GM10266 (cell line): ENCODE data around the gene ARL4C.

Experiments
- DNase-seq: peaks from one replicate; pipeline ENCODE4 v3.0.0; 2012; ENCODE audit errors: extremely low spot score
- TF ChIP-seq, protein P1 (sequence below): IDR thresholded peaks from 2 replicates; pipeline ENCODE4 v1.5.1; 2012; ENCODE audit warnings: mild to moderate bottlenecking, low read depth; ENCODE audit not compliant: control insufficient read depth, insufficient read depth; ENCODE audit errors: missing control alignments

Gene ARL4C

DNA sequence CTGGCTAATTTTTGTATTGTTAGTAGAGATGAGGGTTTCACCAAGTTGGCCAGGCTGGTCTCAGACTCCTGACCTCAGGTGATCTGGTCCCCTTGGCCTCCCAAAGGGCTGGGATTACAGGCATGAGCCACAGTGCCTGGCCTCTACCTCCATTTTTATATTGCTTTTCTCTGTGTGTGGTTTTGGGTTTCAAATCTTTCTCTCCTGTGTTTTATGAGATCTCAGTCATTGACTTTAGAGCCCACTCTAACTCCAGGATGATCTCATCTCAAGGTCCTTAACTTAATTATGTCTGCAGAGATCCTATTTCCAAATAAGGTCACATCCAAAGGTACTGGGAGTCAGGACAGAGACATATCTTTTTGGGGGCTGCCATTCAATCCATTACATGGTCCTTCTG, 24.7 kb downstream of the ARL4C start:
- TF ChIP-seq, protein P1, sequence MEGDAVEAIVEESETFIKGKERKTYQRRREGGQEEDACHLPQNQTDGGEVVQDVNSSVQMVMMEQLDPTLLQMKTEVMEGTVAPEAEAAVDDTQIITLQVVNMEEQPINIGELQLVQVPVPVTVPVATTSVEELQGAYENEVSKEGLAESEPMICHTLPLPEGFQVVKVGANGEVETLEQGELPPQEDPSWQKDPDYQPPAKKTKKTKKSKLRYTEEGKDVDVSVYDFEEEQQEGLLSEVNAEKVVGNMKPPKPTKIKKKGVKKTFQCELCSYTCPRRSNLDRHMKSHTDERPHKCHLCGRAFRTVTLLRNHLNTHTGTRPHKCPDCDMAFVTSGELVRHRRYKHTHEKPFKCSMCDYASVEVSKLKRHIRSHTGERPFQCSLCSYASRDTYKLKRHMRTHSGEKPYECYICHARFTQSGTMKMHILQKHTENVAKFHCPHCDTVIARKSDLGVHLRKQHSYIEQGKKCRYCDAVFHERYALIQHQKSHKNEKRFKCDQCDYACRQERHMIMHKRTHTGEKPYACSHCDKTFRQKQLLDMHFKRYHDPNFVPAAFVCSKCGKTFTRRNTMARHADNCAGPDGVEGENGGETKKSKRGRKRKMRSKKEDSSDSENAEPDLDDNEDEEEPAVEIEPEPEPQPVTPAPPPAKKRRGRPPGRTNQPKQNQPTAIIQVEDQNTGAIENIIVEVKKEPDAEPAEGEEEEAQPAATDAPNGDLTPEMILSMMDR: no peak
- no peak for DNase-seq

DNA sequence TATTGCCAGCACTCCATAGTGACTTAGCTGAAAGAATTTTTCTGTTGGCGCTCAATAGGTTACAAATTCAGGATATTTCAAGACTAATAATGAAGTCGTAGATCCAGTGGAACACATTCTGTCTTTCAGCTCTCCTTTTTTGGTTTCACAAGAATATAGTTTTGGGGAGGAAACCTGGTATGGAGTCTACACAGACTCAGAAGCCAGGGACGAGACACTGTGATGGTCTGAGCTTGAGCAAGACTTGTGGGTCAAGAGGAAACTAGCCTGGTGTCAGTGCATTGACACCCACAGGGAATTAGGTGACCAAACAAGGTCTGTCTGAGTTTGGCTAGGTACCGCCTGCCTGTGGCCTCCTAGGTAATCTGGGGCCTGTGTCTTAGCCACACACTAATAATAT, 26.9 kb downstream of the ARL4C start:
- no peak for DNase-seq
- TF ChIP-seq, protein P1: no peak

DNA sequence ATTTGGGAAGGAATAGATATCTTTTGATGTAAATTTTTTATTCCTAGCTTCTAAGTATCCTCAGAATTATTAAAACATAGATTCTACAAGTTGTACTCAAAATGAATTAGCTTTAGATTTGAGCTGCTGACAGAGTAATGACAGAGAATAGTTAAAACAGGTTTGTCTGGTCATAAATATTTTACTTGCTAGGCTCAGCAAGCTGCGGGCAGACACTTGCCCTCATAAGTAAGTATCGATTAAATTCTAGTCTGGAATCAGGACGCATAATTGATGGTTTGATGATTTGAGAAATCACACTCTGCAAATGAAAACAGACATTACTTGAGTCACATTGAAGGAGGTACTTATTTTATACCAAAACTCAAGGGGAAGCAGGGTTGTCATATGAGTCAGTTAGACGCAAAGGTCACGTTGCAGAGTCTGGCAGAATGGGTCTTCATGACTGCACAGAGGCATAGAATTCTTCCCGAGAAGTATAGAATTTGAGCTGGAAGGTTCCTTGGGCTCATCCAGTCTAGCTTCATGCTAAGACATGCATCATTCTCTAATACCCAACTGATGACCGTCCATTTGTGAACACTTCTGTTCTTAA, 27.5 kb downstream of the ARL4C start:
- TF ChIP-seq, protein P1: no peak
- DNase-seq: no peak

- TF ChIP-seq, protein P1: no peak
- DNase-seq: no peak
These were observed 28.4 kb downstream of the ARL4C start for GRCh38 chr2:234468503-234468902.

DNA sequence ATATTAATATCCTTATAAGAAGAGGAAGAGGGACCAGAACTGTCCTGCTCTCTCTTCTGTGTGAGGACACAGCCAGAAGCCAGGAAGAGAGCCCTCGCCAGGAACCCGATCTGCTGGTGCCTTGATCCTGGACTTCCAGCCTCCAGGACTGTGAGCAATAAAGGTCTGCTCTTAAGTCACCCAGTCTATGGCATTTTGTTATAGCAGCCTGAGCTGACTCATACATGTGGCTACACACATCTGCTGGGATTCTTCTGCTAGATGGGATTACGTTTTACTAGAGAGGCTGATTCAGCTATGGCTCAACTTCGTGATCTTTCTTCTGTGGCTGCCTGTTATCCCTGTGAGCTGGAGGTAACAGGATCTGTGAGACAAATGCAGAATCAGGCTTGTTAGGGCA, 29.6 kb downstream of the ARL4C start:
- DNase-seq: no peak
- TF ChIP-seq, protein P1: no peak

DNA sequence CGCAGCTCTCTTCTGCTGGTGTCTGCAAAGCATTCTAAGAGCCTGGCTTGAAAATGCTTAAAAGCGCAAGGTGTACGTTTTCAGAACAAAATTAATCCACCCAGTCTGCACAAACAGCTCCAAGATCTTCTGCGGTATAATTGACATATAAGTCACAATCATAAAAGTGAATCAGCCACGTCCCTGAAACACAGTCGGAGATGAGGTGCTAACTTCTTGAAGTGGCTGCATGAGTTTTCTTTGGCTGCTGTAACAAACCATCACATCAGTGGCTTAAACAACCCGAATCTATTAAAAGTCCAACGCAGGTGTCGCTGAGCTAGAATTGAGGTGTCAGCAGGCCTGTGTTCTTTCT, 32.6 kb downstream of the ARL4C start:
- DNase-seq: no peak
- TF ChIP-seq, protein P1: no peak

GRCh38 chr2:234463626-234464290, 33.1 kb downstream of the ARL4C start:
- DNase-seq: no peak
- TF ChIP-seq, protein P1: no peak
